Activated CD8-positive, alpha-beta memory T cell treated with anti-CD3 and anti-CD28 coated beads for 36 hours (primary cell): Measurements from ENCODE around the gene ERP44. TPM values are rescaled to one million over a fixed set of nuclear protein-coding genes. Genes with fewer than 3 reads are reported as not detected.
"Not testable (repeated sequence)": the region's sequence is repeated elsewhere in the genome, so short reads cannot be mapped to it uniquely, and the experiment has no call there.

Experiments
- CTCF ChIA-PET: fragments of 350-600 bp; sonication (Branson Sonifier 250); formaldehyde crosslinking; loops from one replicate; lab custom pipeline; 2021; ENCODE audit warnings: antibody characterized with exemption; lab: Charles Lee
- POLR2A ChIA-PET: fragments of 350-600 bp; sonication (Branson Sonifier 250); formaldehyde crosslinking; loops from one replicate; lab custom pipeline; 2021; ENCODE audit warnings: antibody characterized with exemption; lab: Charles Lee
- total RNA-seq, 2 experiments: library from RNA; stranded (reverse); gene quantifications; one replicate each; pipeline ENCODE4 v1.2.3, GENCODE V29; 2021

Gene ERP44
- 10 to 100 TPM; 13.3 to 15.2 TPM for total RNA-seq

DNA sequence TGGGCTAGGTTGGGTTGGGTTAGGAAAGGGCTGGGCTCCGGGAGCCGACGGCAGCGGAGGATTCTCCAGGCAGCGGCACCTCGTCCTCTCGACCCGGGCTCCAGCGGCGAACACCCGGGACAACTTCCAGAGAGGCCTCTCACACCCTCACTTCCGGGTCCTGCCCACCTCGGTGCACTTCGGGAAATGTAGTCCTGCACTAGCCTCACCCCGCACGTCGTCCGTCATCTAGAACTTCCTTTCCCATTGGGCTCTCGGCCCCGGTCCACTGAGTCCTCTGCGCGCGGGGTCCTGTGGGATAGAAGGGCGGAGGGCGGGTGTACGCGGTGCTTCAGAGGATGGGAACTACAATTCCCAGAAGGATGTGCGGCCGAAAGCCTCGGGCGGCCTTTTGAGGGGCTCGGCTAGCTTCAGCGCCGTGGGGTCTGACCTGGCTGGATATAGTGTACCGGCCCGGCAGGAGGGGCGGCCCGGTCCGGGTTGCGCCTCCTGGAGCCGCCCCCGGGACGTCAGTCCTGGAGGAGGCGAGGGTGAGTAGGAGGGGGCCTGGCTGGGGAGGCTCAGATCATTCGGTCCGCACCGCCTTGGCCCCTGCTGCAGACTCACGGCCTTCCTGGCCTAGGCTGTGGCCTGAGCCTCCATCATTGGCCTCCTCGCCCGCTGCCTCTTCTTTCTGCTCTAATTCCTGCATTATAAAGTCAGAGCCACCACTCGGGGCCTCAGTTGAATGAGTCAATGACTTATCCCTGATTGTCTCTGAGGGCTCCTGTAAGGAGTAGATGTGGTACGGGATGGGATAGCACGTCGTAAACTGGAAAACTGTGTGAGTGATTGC, at the start of gene ERP44, which contains the start of gene INVS:
TSS of gene ERP44 (minus strand) at position 114 of the 835 bp plus-strand sequence. CDS start 160 bp downstream, outside the sequence.
TSS of gene INVS (plus strand) at position 357 of the 835 bp plus-strand sequence. CDS start 5,279 bp downstream, outside the sequence.
- POLR2A ChIA-PET: no interaction called here
- CTCF ChIA-PET: no interaction called here

DNA sequence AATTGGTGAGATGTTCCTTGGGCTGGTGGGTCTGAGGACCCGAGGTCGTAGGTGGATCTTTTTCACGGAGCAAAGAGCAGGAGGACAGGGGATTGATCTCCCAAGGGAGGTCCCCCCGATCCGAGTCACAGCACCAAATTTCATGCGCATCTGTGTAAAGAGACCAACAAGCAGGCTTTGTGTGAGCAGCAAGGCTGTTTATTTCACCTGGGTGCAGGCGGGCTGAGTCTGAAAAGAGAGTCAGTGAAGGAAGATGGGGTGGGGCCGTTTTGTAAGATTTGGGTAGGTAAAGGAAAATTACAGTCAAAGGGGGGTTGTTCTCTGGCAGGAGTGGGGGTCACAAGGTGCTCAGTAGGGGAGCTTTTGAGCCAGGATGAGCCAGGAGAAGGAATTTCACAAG, 47.2 kb upstream of the ERP44 start:
- POLR2A ChIA-PET, CTCF ChIA-PET: not testable (repeated sequence)

DNA sequence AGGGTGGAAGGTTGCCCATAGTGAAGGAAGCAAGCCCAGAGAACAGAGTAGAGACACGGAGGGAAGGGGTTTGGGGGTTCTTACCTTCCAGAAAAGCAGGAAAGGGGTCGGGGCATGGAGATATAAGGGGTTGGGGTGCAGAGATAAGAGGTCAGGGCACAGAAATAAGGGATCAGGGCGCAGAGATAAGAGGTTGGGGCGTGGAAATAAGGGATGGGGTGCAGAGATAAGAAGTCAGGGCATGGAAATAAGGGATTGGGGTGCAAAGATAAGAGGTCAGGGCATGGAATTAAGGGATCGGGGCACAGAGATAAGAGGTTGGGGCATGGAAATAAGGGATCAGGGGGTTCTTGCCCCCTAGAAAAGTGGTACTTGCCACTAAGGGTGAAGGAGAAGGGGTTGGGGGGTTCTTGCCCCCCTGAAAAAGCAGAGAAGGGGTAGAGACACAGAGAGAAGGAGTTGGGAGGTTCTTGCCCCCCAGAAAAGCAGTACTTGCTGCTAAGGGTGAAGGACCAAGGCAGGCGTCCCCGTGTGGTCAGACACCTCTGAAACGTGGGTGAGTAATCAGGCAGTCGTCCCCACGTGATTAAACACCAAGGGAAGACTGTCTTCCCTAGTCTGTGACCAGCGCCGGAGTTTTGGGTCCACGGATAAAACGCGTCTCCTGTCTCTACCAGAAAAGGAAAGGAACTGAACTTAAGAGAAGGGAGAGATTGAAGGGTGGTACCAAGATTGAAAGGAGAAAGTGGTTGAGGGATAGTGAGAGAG, 46.6 kb upstream of the ERP44 start:
- CTCF ChIA-PET, POLR2A ChIA-PET: not testable (repeated sequence)

DNA sequence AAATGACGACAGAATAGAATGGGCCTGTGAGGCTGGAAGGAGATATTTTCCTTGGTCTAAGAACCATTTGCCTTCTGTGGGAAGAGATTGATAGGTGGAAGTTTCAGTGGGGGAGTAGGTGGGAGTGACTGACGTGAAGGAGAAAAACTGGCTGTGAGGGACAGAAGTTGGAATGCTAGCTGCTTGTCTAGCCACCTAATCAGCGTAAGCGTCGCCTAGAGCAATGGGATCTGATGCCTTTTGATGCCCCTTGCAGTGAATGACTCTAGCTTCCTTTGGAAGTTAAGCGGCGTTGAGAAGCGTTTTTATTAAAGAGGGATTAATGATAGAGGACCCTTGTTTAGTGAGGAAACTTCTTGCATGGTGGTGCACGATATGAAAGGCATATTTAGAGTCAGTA, 43.1 kb upstream of the ERP44 start:
- CTCF ChIA-PET, POLR2A ChIA-PET: not testable (repeated sequence)

DNA sequence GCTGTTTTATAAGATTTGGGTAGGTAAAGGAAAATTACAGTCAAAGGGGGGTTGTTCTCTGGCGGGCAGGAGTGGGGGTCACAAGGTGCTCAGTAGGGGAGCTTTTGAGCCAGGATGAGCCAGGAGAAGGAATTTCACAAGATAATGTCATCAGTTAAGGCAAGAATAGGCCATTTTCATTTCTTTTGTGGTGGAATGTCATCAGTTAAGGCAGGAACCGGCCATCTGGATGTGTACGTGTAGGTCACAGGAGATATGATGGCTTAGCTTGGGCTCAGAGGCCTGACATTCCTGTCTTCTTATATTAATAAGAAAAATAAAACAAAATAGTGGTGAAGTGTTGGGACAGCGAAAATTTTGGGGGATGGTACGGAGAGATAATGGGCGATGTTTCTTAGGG, 41.5 kb upstream of the ERP44 start:
- CTCF ChIA-PET, POLR2A ChIA-PET: not testable (repeated sequence)

DNA sequence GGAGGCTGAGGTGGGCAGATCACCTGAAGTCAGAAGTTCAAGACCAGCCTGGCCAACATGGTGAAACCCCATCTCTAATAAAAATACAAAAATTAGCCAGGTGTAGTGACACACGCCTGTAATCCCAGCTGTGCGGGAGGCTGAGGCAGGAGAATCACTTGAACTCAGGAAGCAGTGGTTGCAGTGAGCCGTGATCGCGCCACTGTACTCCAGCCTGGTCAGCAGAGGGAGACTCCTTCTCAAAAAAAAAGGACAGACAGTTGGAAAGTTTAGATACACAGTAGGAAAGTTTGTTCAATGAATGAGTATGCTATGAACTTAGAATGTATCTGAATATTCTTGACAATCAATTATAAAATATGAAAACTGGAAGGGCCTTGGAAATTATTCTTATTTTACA, 38.0 kb upstream of the ERP44 start:
- POLR2A ChIA-PET, CTCF ChIA-PET: not testable (repeated sequence)

DNA sequence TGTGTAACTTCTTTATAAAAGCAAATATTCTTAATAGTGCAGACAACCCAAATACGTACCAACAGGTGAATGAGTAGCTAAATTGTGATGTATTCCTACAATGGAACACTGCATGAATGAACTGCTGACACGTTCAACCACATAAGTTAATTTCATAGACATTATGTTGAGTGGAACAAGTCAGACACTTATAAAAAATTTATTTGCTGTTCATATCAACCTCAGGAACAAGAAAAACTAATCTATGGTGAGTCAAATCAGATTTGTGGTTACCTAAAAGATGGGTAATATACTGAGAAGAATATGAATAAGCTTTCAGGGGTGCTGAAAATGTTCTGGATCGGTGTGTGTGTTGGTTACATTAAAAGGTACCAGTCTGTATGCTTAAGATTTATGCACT, 35.9 kb upstream of the ERP44 start:
- CTCF ChIA-PET: no interaction called here
- POLR2A ChIA-PET: no interaction called here

DNA sequence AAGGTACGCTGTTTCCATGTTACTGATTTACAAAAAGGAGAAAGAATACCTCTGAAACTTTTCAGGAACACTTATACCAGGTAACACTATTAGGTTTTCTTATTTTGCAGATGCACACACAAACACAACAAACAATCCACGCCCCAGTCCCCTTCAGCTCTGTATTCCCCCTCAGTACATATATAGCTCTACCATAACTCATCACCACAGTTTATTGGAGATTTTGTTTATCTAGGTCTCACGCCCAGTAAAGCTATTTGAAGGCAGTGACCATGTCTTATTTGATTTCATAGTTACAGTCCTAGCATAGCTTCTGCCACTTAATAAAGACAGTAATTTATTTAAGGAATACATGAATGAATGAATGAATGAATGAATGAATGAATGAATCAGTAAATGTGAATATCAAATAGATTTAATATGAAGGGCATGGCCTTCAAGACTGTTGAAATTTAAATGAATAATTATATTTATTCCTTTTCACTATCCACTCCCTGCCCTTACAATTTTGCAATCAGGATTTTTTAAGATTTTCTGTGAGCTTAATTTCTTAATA, 33.2 kb upstream of the ERP44 start:
- CTCF ChIA-PET: no interaction called here
- POLR2A ChIA-PET: no interaction called here

DNA sequence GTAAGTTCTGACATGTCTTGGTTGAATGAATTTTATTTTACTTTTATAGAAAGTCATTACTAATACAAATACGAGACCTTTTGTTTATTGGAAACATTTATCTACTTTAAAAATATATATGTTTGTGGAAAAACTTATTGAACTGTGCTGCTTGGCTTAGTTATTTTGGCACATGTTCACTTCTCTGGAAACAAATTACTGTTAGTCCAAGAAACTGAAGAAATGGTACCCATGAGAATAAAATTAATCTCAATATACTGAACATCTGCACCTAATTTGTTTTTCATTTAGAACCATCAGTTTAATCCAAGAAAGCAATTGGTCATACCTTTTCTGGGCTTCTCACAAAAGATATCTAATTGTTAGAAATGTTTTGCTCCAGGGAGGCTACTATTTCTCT, 32.4 kb upstream of the ERP44 start:
- ChIA-PET POLR2A (no interaction called here), CTCF (no interaction called here)

DNA sequence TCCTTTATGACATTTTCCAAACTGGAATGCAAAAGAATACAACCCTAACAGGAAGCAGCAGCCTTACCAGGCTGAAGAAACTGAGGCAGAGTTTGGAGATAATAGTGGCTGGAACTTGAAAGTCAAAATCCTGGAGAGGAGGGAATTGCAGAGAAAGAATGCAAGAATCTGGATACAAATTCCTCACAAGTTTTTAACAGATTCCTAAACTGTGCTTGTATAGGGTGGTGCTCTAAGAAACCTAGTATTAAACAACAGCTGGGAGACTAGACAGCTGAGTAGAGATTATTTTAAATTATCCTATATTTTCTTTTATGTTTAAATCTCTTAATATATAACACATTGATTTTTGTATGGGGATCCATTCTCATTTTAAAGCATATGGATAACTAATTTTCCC, 31.0 kb upstream of the ERP44 start:
- POLR2A ChIA-PET: no interaction called here
- CTCF ChIA-PET: no interaction called here

DNA sequence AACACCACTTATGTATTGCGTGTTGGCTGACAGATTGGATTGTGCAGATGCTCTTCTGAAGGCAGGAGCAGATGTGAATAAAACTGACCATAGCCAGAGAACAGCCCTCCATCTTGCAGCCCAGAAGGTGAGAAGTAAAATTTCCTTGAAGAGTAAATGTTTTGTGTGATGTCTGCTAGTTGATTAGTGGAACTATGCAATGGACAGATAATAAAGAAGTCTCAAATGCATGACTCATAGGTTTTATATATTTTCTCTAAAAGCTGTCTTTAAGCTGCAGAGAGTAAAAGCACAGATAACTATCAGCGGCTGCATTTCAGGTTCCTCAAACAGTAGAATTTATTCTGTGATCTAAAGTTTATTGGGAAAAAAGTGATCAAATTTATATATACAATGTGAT, 27.6 kb upstream of the ERP44 start:
- ChIA-PET POLR2A (no interaction called here), CTCF (no interaction called here)

DNA sequence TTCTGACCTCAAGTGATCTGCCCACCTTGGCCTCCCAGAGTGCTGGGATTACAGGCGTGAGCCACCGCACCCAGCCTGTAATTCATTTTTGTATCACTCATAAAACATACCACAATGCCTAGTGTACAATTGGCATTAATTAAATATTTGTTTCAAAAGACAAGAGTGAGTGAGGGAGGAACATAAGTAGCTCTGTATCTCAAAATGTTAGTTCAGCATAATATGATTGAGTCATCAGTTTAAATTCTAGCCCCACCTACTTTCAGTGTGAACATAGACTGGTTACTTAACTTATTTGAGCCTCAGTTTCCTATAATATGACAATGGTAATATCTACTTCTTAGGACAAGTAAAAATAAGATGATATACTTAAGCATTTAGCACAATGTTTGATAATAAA, 27.1 kb upstream of the ERP44 start:
- POLR2A ChIA-PET: no interaction called here
- CTCF ChIA-PET: no interaction called here

DNA sequence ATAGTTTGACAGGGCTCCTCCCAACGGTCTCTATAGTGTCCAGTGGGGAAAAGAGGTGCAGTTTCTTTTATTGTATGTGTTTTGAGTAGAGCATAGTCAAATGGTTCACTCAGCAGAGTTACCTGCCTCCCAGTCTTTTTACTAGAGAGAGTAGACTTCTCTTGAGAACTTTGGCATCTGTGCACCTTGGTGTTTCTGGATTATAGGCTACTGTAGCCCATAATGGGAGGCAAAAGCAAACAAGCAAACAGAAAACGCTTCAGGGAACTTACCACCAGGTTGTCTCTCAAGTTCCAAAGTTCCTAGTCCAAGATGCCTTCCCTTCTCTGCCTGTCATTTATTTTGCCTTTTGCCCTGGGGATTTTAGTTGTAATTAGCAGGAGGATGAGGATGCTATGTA, 26.4 kb upstream of the ERP44 start:
- POLR2A ChIA-PET: no interaction called here
- CTCF ChIA-PET: no interaction called here

DNA sequence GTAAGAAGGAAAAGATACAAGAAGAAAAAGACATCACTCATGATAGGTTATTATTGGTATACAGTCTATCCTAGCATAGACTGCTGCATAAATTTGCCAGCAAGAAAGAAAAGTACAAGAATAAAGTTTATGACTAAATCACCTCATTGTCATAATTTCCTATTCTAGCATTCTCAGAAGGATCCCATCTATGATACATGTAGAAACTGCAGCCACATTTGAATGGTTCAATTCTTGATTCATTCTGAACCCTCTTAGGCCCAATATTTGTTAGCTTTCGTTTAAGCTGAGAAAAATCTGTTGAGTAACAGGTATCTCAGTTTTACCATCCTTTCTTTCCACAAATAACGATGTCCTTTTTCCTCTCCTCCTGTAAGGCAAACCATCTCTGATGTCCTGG, 21.5 kb upstream of the ERP44 start:
- ChIA-PET POLR2A (no interaction called here), CTCF (no interaction called here)

DNA sequence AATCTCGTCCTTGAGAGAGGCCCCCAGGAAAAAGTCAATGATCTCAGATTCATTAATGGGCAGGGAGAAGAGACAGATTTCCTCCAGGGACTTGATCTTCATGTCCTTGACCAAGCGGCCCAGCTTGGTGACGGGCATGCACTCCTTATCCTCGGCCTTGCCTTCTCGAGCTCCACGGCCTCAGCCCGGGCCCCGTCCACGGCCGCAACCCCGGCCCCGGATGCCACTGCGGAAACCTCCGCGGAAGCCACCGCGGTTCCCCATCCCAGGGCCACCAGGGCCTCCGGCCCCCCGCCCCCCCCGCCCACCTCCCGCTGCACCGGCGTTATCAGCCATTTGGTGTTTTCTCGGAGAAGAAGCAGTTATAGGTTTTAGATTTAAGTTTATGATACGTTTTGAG, 18.5 kb upstream of the ERP44 start:
- POLR2A ChIA-PET: no interaction called here
- CTCF ChIA-PET: no interaction called here

DNA sequence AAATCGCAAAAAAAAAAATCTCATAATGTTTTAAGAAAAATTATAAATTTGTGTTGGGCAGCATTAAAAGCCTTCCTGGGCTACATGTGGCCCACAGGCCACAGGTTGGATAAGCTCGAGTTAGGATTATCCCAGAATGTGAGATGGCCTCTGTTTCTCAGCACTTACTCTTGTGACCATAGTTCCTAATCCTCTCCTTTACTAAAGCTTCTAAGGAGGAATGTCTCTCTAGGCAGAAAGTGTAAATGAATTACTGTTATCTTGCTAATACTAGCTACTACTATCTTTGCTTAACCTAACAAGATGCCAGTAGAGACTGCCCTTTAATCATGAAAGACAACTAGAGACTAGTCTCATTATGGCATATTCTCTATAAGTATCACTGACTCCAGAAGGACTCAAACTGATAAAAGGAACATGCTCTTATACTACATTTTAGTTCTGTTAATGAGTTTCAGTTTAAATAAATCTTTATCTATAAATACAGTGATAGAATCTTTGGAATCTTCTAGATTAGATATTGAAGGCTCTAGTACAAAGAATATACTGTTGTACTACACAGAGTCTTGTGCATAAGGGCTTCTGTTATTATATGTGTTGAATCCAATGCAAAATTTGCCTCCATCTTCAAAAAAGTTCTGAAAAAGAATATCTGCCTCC, 14.0 kb upstream of the ERP44 start:
- ChIA-PET CTCF (interaction anchor here (0.7 to 1.5 kb wide), 2 partner anchors 46 to 85 kb away, joined by 3 read pairs; no protein-coding TSS in a partner anchor), POLR2A (no interaction called here)

DNA sequence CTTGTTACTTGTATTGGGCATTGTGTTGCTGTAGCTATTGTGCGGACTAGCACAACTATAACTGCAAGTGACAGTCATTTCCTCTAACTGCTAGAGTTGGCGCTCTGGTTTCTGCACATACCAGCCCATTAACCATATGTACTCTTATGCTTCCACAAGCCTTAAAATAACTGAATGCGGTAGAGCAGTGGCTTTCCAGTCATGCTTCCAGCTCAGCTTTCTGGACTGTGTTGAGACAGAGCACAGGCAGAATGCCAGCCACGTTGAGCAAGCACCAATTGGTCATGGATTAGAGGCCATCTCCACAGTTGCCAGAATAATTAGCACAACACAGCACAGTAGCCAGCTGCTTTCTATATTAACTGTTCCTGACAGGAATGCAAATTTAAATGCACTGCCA, 12.4 kb upstream of the ERP44 start:
- POLR2A ChIA-PET: no interaction called here
- CTCF ChIA-PET: no interaction called here

DNA sequence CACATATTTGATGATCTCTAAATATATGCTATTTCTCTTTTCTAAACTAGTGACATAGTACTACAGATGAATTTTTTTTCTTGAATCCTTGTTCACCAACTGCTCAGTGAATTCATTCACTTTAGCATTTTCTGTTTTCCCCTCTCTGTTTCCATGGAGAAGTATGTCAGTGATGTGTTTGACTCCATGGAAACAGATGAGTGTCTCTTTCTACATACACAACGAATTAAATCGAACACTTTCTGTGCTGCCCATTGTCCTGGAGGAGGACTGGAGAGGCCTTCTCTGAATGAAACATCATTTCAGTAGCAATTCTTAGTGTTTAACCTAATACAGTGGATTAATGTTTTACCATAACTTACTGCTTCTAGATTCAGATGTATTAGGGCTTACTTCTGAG, 9.8 kb upstream of the ERP44 start:
- POLR2A ChIA-PET: no interaction called here

DNA sequence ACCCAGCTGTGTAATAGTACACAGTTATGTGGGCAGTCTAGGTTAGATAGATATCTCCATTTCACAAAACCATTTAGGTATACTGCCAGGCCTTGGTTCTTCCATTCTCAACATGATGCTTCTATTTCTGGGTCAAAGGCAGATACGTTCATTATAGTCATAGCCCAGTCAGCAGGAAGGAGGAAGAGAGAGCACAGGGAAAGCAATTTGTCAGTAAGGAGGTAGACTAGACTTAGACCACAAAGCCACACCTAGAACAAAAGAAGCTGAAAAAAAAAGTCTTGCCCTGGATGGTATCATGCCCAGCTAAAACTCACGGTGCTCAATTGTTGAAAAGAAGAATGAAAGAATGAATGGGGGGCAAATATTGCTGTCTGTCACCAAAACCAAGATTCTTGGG, 7.8 kb upstream of the ERP44 start:
- CTCF ChIA-PET: no interaction called here
- POLR2A ChIA-PET: no interaction called here

More for the DNA sequence above, 9.8 kb upstream of the ERP44 start:
- CTCF ChIA-PET: interaction anchor here (0.7 kb wide), 1 partner anchor 107 kb away, joined by 3 read pairs; no protein-coding TSS in a partner anchor

DNA sequence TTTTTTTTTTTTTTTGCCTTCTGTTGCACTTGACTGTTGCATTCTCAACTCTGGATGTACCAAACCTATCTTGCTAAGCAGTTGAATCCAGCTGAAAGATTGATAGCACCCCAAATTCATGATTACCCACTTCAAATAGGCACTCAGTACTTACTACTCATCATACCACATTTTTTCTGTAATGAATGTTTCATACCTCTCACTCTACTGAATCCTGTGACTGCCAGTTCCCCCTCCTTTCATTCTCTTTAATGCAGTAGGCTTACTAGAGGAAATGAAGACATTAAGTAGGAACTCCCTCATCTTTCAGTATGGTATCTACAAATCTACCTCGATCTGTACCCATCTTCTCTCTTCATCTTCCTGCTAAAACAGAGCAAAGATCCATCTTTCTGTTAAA, 7.1 kb upstream of the ERP44 start:
- POLR2A ChIA-PET: interaction anchor here (0.7 kb wide), 1 partner anchor 65 kb away, joined by 5 read pairs; no protein-coding TSS in a partner anchor
- CTCF ChIA-PET: interaction anchor here (0.7 kb wide), 3 partner anchors 74 to 1090 kb away, joined by 3 to 5 read pairs (median 4); no protein-coding TSS in a partner anchor
